ENCODE measurements around the gene GABPB1. TPM values are rescaled to one million over a fixed set of nuclear protein-coding genes. Genes with fewer than 3 reads are reported as not detected.

The GABPB1 gene
- total RNA-seq, 1 donor from 2014 or later: 77.7 TPM

- Mint-ChIP-seq H3K27me3 (ENCODE audit: insufficient read depth, low read depth) (no peaks in the 10 kb centered on the region), H3K27ac (no peak overlapping the region), H3K4me1 (no peaks in the 10 kb centered on the region), H3K4me3 (no peak overlapping the region), H3K9me3 (no peaks in the 10 kb centered on the region), H3K36me3 (no peaks in the 10 kb centered on the region)
- Histone ChIP-seq H3K4me3 (no peak overlapping the region), H3K4me2 (no peak overlapping the region), H3K36me3 (no peaks in the 10 kb centered on the region), H3K27me3 (no peaks in the 10 kb centered on the region), H3K27ac (no peak overlapping the region), H3K9me3 (ENCODE audit: low read depth) (no peaks in the 10 kb centered on the region), H3F3A (ENCODE audit: low read depth) (no peaks in the 10 kb centered on the region), H3K9ac (no peak overlapping the region), H2AFZ (replicated peaks) (no peak overlapping the region), H3K4me1 (no peaks in the 10 kb centered on the region), H4K20me1 (ENCODE audit: low read depth) (peaks cover 5% of the 10 kb centered on the region), H3K79me2 (ENCODE audit: low read depth) (peaks cover 63% of the 10 kb centered on the region)
- TF ChIP-seq EZH2 (IDR thresholded peaks at IDR 0.05): no peak
- no peak for TF ChIP-seq EZH2phosphoT487 (IDR thresholded peaks at IDR 0.05)
- TF ChIP-seq, protein P1, sequence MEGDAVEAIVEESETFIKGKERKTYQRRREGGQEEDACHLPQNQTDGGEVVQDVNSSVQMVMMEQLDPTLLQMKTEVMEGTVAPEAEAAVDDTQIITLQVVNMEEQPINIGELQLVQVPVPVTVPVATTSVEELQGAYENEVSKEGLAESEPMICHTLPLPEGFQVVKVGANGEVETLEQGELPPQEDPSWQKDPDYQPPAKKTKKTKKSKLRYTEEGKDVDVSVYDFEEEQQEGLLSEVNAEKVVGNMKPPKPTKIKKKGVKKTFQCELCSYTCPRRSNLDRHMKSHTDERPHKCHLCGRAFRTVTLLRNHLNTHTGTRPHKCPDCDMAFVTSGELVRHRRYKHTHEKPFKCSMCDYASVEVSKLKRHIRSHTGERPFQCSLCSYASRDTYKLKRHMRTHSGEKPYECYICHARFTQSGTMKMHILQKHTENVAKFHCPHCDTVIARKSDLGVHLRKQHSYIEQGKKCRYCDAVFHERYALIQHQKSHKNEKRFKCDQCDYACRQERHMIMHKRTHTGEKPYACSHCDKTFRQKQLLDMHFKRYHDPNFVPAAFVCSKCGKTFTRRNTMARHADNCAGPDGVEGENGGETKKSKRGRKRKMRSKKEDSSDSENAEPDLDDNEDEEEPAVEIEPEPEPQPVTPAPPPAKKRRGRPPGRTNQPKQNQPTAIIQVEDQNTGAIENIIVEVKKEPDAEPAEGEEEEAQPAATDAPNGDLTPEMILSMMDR (IDR thresholded peaks at IDR 0.05): no peak
- DNase-seq (ENCODE audit: low spot score): no peak
Observed at GRCh38 chr15:50339717-50340116, 15.3 kb downstream of the GABPB1 start.

DNA sequence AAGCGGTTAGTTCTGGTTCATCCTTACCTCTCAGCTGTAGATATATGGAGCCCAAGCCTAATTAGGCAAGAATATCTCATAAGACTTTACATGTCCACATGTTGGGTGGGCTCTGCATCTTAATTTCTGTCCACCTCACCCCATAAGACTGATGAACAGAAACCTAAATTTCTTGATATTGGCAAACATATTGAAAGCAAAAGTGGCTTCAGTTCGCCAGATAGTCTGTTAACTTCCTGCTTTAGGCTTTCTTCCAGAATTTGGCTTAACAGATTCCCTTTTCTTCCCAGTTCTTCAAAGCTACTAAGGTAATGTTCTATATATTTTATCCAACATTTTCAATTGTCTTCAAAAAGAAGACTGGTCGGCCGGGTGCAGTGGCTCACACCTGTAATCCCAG lies 19.7 kb downstream of the GABPB1 start:
- peaks cover 54% of the 10 kb centered on the region for H3K79me2 ChIP-seq (ENCODE audit: low read depth)

GRCh38 chr15:50333229-50333628 lies 21.8 kb downstream of the GABPB1 start:
- Histone ChIP-seq H3K4me3 (no peak overlapping the region), H3K27ac (no peak overlapping the region), H4K20me1 (ENCODE audit: low read depth) (no peaks in the 10 kb centered on the region), H3K9me3 (ENCODE audit: low read depth) (no peaks in the 10 kb centered on the region), H2AFZ (replicated peaks) (no peak overlapping the region), H3F3A (ENCODE audit: low read depth) (no peaks in the 10 kb centered on the region), H3K36me3 (no peaks in the 10 kb centered on the region), H3K9ac (no peak overlapping the region), H3K79me2 (ENCODE audit: low read depth) (peaks cover 34% of the 10 kb centered on the region), H3K4me2 (no peak overlapping the region), H3K4me1 (no peaks in the 10 kb centered on the region), H3K27me3 (no peaks in the 10 kb centered on the region)
- no peak for DNase-seq (ENCODE audit: low spot score)
- Mint-ChIP-seq H3K36me3 (peaks cover 4% of the 10 kb centered on the region), H3K4me3 (no peak overlapping the region), H3K27ac (no peak overlapping the region), H3K9me3 (no peaks in the 10 kb centered on the region), H3K27me3 (ENCODE audit: insufficient read depth, low read depth) (no peaks in the 10 kb centered on the region), H3K4me1 (no peaks in the 10 kb centered on the region)
- TF ChIP-seq EZH2 (IDR thresholded peaks at IDR 0.05) (no peak), EZH2phosphoT487 (IDR thresholded peaks at IDR 0.05) (no peak)
- TF ChIP-seq, protein P1 (IDR thresholded peaks at IDR 0.05): no peak

More for the DNA sequence above, 19.7 kb downstream of the GABPB1 start:
- Mint-ChIP-seq H3K27ac (no peak overlapping the region), H3K27me3 (ENCODE audit: insufficient read depth, low read depth) (no peaks in the 10 kb centered on the region), H3K9me3 (no peaks in the 10 kb centered on the region), H3K4me3 (no peak overlapping the region), H3K36me3 (peaks cover 2% of the 10 kb centered on the region), H3K4me1 (no peaks in the 10 kb centered on the region)
- no peaks in the 10 kb centered on the region for H3K36me3 ChIP-seq
- no peaks in the 10 kb centered on the region for H3K4me1 ChIP-seq
- no peak for TF ChIP-seq EZH2phosphoT487 (IDR thresholded peaks at IDR 0.05)
- TF ChIP-seq EZH2 (IDR thresholded peaks at IDR 0.05): no peak
- TF ChIP-seq, protein P1 (IDR thresholded peaks at IDR 0.05): no peak
- no peaks in the 10 kb centered on the region for H3K9me3 ChIP-seq (ENCODE audit: low read depth)
- H3K4me3 ChIP-seq: no peak overlapping the region
- H2AFZ ChIP-seq (replicated peaks): no peak overlapping the region
- no peaks in the 10 kb centered on the region for H3F3A ChIP-seq (ENCODE audit: low read depth)
- H3K27ac ChIP-seq: no peak overlapping the region
- H3K27me3 ChIP-seq: no peaks in the 10 kb centered on the region
- H3K9ac ChIP-seq: no peak overlapping the region
- DNase-seq (ENCODE audit: low spot score): no peak
- peaks cover 5% of the 10 kb centered on the region for H4K20me1 ChIP-seq (ENCODE audit: low read depth)
- H3K4me2 ChIP-seq: no peak overlapping the region
